ENCODE data around the gene CYP4A22.

DNA sequence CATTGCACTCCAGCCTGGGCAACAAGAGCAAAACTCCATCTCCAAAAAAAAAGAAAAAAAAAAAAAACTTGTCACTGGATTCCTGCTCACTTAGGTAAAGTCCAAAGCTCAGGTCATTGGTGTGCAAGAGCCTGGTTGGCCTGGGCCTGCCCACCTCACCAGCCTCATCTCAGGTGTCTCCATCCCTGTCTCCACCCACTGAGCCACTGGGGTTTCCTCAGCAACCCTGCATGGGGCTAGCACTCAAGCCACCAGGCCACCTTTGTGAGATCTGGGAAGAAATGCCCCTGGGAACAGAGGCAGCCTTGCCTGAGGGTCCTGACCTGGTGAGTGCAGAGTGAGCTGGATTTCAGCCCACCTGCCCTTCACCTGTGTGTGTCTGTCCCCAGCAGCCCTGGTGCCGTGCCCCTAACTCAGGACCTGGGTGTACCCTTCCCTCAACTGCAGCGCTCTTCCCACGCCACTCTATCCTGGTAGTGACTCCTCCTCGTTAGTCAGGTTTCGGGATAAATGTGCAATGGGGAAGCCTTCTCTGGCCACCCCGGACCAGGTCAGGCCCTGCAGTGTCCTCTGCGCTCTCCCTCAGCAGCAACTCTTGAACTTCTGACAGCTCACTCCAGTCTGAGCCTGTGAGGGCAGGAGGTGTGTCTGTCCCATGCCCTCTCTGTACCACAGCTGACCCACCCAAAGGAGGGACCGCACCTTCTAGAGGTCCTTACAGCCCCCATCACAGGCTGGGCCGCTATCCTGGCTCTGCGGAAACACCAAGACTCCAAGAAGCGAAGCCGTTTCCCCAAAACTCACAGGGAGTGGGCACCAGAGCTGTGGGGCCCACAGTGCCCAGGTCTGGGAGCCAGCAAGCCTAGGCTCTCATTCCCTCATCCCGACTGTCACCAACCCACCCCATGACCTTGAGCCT lies 49.3 kb downstream of the CYP4A22 start:
- no peak for TF ChIP-seq ZSCAN18 (tag by site-specific recombination; IDR thresholded peaks at IDR 0.05)
- no peak for TF ChIP-seq ZNF830 (tag by site-specific recombination; IDR thresholded peaks at IDR 0.05; ENCODE audit: low read depth)
- TF ChIP-seq, protein P1, sequence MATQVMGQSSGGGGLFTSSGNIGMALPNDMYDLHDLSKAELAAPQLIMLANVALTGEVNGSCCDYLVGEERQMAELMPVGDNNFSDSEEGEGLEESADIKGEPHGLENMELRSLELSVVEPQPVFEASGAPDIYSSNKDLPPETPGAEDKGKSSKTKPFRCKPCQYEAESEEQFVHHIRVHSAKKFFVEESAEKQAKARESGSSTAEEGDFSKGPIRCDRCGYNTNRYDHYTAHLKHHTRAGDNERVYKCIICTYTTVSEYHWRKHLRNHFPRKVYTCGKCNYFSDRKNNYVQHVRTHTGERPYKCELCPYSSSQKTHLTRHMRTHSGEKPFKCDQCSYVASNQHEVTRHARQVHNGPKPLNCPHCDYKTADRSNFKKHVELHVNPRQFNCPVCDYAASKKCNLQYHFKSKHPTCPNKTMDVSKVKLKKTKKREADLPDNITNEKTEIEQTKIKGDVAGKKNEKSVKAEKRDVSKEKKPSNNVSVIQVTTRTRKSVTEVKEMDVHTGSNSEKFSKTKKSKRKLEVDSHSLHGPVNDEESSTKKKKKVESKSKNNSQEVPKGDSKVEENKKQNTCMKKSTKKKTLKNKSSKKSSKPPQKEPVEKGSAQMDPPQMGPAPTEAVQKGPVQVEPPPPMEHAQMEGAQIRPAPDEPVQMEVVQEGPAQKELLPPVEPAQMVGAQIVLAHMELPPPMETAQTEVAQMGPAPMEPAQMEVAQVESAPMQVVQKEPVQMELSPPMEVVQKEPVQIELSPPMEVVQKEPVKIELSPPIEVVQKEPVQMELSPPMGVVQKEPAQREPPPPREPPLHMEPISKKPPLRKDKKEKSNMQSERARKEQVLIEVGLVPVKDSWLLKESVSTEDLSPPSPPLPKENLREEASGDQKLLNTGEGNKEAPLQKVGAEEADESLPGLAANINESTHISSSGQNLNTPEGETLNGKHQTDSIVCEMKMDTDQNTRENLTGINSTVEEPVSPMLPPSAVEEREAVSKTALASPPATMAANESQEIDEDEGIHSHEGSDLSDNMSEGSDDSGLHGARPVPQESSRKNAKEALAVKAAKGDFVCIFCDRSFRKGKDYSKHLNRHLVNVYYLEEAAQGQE (tag by site-specific recombination; IDR thresholded peaks at IDR 0.05), result no peak
- TF ChIP-seq ZNF610 (tag by site-specific recombination; IDR thresholded peaks at IDR 0.05; ENCODE audit: borderline replicate concordance), result no peak
